HG03575 (cell line): ENCODE data around the gene MAPK8IP2.
"Not testable (repeated sequence)": the region's sequence is repeated elsewhere in the genome, so short reads cannot be mapped to it uniquely, and the experiment has no call there.

Experiments used
- ATAC-seq: cut with Tn5 transposase; IDR thresholded peaks from one replicate; pipeline ENCODE4 v1.9.1; 2021; ENCODE audit not compliant: unreplicated experiment, insufficient number of reproducible peaks, low FRiP score; ENCODE audit errors: extremely low read depth

Gene MAPK8IP2

DNA sequence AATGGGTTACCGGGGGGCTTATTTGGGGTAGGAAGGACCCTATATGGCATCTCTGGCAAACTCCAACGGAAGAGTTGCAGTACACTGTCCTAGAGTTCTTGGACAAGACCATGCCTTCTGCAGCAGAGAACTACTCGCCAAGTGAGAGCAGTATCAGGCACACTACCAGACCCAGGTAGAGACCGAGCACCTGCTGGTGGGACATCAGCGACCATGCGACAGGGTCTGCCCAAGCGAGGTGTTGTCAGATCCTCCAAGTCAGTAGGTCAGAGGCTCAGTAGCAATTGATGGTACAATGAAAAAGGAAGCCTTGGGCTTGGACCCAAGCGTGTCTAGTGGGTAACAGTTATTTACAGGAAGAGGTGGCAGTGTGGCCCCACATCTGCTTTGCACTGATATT lies 14.8 kb upstream of the MAPK8IP2 start:
- no peak for ATAC-seq

DNA sequence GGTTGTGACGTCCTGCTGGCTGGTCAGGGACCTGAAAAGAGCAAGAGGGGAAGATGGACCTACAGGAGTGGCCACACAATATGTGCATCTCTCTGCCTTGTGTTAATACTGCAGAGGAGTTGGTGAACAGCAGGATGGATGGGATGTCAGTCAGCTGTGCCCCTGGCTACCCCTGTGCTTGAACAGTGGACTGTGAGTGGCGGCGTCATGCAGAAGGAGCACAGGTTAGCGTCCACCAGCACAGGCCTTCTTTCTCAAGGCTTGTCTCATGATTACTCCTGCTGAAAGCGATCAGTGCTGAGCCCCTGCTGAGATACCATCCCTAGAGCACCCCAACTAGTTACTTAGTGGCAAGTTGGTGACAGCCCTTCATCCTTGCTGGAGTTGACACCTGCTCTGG lies 14.2 kb upstream of the MAPK8IP2 start:
- no peak for ATAC-seq

DNA sequence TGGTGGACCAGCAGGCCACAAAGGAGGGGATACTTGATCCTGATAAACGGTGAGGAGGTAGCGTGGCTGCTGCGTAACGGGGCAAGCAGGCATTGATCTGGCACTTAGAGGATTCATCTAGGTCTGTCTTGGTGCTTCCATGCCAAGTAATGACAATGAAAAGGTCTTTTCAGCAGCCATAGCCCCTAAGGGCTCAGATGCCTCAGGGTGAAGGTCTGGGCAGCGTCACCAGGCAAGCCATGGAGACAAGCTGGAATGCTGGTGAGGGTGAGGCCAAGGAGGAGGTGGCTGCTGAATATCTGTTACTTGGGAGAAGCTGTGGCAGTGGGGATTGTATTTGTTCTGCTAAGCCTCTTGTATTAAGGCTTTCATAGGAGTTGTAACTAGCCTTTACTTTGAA lies 13.2 kb upstream of the MAPK8IP2 start:
- no peak for ATAC-seq

DNA sequence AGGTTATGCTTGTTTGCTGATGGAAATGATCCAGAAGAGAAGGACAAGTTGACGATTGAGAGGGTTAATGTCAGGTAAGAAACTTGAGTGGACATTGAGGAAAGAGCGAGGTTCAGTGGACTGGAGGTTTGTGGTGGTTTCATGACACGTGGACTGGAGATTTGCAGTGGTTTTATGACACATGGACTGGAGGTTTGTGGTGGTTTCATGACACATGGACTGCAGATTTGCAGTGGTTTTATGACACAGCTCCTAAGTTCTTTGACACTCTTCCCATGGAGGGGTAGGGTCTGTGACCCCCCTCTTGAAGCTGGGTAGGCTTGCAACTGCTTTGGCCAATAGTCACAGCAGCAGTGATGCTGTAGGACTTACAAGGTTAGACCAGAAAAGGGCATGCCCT lies 5.4 kb upstream of the MAPK8IP2 start:
- no peak for ATAC-seq

DNA sequence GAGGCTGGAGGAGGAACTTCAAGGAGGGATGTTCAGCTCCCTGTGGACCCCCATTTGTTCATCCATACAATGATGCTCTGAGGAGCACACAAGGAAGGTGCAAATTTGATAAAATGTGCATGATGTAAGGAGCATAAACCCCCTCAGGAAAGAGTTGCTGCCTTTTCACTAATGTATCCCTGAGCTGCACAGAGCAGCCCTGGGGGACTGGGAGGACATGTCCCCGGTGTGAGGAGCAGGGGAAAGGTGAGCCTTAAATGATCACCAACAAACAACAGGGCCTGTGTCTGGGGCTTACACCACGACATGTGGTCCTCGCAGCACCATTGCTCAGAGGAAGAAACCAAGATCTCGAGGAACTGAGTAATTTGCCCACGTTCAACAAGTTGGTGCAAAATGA lies 3.5 kb upstream of the MAPK8IP2 start:
- no peak for ATAC-seq

DNA sequence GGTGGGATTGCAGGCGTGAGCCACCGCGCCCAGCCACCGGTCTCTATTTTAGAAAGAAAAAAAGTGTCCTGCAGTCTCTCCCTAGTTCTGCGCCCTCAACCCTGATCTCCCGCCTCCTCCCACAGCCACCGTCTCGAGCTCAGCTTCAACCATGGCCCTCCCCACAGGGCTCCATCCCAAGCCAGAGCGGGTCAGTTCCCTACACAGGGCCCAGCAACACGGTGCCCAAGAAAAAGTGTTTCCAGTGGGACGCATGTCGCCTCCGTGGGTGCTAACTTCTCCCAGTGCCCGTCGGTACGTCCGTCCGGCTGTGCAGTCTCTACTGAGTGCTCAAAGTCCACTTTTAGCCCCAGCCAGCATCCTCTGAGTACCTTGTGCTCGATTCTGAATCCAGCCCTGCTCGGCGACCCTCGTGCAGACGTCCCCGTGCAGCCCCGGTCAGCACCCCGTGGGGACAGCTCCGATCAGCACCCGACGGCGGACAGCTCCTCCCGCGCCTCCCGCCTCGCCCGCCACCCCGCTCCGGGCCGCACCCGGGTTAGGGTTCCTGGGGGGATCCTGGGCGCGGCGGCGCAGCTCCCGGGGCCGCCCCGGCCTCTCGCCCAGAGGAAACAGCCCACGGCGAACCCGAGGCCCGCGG lies 657 bp upstream of the MAPK8IP2 start:
- no peak for ATAC-seq

DNA sequence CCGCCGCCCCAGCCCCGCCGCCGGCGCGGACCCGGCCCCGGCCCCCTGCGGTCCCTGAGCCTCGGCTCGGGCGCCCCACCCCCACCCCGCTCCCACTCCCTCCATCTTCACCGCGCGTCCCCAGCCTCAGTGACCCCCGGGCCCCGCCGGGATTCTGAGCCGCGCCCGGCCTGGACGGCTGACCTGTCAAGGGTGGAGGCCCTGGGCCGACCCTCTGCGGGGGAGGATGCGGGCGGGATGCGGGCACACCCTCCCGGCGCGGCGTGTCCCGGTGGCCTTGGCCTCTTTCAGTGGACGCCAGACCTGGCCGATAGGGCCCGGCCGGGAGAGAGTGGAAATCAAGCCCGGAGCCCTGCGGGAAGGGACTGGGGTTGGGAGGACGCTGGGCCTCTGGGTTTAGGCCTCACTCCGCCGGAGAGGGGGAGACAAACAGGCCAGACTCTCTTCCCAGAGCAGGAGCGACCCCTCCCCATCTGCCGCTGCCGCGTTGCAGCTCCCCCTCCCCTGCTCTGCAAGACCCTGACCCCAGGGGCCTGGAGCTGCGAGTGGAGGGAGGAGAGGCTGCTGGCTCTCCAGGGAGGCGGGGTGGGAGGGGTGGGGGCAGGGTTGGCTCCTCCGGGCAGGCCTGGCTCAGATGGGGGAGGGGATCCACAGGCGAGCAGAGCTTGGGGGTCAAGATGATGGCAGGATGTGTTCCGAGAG lies 525 bp downstream of the MAPK8IP2 start:
- ATAC-seq: no peak

DNA sequence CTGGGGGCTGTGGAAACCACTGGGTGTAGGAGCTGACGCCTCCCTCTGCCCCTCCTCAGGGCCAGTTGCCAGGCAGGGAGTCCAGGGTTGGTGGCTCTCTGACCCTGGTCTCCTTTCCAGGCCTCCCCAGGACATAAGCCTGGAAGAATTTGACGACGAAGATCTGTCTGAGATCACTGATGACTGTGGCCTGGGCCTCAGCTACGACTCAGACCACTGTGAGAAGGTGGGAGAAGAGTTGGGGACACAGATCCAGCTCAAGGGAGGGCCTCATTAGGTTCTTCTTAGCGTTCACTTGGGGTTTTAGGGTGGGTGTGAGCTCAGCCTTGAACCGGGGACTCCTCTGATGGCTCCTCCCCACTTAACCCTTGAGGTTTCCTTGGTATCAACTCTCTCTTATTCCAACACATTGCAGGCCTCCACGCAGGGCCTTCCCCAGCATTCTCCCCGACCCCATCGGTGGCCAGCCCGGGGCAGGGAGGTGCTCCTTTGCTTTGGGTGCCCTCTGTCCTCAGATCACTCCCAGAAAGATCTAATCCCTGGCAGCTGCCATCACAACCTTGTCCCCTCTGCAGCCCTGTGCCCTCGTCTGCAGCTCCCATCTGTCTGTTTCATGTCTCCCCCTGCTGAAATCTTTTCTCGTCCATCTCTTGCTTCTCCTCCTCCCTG lies 1.2 kb downstream of the MAPK8IP2 start:
- no peak for ATAC-seq

DNA sequence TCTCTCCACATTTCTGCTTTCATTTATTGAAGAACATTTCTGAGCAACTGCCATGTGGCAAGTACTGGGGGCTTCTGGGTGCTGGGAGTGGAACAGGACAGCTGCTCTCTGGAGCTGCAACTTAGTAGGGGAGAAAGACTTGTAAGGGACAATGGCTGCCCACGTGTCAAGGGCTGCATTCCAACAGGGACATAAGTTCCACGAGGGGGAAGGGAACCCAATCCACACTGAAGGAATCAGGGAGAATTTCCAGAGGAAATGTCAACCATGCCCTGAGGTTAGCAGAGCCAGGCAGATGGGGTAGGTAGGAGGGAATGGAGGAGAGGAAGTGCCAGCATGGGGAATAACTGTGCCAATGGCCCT lies 1.7 kb downstream of the MAPK8IP2 start:
- no peak for ATAC-seq

DNA sequence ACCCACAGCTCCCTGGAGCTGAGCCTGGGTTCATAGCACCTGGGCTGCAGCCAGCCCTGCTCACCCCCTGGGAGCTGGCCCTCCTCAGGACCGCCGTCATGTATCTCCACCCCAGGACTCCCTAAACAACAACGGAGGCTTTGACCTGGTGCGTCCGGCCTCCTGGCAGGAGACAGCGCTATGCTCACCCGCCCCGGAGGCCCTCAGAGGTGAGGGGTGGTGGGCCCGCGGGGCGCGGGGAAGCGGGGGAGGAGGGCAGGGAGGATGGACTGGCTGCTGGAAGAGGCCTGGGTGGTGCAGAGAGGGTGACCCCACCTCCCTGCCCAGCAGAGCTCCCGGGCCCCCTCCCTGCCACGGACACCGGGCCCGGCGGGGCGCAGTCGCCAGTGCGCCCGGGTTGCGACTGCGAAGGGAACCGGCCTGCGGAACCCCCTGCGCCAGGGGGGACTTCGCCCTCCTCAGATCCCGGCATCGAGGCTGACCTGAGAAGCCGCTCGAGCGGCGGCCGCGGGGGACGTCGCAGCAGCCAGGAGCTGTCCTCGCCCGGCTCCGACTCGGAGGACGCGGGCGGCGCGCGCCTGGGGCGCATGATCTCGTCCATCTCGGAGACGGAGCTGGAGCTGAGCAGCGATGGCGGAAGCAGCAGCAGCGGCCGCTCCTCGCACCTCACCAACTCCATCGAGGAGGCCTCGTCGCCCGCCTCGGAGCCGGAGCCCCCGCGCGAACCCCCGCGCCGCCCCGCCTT lies 3.1 kb downstream of the MAPK8IP2 start:
- ATAC-seq: no peak

DNA sequence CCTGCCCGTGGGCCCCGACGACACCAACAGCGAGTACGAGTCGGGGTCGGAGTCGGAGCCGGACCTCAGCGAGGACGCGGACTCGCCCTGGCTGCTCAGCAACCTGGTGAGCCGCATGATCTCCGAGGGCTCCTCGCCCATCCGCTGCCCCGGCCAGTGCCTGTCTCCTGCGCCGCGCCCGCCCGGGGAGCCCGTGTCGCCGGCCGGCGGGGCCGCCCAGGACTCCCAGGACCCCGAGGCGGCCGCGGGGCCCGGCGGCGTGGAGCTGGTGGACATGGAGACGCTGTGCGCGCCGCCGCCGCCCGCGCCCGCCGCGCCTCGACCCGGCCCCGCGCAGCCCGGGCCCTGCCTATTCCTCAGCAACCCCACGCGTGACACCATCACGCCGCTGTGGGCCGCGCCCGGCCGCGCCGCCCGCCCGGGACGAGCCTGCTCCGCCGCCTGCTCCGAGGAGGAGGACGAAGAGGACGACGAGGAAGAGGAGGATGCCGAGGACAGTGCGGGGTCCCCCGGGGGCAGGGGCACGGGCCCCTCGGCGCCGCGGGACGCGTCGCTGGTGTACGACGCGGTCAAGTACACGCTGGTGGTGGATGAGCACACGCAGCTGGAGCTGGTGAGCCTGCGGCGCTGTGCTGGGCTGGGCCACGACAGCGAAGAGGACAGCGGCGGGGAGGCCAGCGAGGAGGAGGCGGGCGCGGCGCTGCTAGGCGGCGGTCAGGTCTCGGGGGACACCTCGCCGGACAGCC lies 3.8 kb downstream of the MAPK8IP2 start:
- no peak for ATAC-seq

DNA sequence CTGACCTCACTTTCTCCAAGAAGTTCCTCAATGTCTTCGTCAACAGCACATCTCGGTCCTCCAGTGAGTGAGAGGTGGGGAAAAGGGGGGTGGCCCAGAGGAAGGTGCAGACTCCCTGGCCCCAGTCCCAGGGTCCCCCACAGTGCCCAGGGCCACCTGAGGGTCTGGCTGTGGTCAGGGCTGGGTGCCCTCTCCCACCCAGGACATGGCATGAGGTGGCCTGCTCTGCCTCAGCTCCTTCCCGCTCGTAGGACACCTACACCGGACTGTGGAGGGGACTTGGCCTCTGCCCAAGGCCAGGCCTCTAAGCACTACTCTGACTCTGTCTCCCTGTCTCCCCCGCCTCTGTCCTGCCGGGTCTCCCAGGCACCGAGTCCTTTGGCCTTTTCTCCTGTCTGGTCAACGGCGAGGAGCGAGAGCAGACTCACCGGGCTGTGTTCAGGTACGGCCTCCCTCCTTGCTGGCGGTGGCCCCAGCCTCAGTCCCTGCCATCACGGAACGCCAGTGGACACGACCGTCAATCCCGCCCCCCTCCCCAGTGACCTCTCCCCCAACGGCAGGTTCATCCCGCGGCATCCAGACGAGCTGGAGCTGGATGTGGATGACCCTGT lies 4.5 kb downstream of the MAPK8IP2 start:
- ATAC-seq: no peak

DNA sequence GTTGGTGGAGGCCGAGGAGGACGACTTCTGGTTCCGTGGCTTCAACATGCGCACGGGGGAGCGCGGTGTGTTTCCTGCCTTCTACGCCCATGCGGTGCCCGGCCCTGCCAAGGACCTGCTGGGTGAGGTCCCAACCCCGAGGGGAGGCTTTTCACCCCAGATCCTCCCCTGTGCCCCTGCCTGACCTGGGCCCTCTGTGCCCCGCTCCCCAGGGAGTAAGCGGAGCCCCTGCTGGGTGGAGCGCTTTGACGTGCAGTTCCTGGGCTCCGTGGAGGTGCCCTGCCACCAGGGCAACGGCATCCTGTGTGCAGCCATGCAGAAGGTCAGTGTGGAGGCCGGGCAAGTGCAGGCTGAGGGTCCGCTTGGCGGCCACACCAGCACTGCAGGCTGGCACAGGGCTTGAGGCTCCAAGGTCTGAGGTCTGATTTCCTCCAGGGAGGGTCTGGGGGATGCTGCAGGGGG lies 5.1 kb downstream of the MAPK8IP2 start:
- ATAC-seq: no peak

DNA sequence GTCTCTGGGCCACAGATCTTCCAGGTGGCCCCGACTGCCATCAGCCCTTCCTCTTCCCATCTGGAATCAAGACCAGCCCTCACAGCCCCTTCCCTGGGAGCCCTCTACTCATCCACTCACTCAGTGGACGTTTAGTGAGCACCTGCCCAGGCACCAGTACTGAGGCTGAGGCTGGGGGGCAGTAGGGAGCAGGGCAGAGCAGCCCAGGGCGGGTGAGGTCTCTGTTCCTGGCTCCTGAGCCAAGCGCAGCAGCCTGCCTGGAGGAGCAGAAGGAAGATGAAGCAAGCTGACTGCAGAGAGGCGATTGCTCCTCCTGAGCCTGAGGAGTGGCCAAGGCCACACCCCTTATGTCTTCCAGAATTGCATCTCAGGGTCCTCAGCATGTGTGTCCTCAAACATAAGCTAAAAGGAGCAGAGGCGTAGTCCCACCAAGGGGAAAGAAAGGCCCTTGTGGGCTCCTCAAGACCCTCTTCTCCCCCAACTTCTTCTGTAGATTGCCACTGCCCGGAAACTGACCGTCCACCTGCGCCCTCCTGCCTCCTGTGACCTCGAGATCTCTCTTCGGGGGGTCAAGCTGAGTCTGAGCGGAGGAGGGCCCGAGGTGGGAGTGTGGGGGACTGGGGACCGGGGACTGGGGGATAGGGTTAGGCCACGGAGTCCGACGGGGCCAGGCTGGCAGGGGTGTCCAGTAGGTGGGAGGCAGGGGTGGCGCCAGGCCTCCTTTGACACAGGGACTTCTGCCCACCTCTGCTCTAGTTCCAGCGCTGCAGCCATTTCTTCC lies 5.8 kb downstream of the MAPK8IP2 start:
- ATAC-seq: no peak

DNA sequence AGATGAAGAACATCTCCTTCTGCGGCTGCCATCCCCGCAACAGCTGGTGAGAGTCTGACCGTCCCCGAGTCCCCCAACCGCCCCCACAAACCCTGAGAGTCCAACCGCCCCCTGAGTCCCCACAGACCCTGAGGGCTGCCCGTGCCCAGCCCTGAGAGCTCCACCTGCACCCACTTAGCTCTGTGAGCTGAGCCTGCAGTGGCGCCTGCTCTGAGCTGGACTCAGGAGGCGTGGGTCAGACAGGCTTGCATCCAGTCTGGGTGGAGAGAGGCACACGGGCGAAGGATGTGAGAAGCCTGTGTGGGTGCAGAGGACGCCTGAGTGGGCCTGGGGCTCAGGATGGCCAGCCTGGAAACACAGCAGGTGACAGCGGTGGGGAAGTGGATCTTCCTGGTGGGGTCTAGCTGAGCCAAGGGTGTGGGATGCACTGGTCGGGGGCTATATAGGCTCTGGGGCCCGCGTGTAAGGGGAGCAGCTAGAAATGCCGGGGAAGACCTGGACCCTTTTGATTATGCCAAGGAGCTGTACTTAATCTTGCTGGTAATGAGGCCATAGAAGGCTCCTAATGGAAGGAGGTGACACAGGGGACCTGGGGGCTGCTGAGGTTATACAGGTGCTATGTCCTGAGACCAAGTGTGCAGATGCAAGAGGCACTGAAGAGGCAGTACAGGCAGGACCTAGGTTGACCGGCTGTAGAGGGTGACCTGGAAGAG lies 6.5 kb downstream of the MAPK8IP2 start:
- ATAC-seq: no peak

DNA sequence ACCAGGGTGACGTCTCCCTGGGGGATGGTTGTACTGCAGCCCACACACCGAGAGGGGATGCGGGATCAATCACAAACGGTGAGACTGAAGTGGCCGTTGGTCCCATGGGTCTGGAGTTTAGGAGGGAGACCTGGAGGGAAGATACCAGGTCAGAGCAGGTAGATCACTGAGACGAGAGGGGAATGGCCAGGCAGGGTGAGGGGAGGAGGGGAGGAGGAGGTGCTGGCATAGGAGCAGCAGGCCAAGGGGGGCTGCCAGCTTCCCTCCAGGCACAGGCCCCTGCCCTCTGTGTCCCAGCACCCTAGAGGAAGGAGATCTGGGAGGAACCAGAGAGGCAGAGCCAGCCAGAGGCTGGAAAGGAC lies 7.0 kb downstream of the MAPK8IP2 start:
- ATAC-seq: no peak

DNA sequence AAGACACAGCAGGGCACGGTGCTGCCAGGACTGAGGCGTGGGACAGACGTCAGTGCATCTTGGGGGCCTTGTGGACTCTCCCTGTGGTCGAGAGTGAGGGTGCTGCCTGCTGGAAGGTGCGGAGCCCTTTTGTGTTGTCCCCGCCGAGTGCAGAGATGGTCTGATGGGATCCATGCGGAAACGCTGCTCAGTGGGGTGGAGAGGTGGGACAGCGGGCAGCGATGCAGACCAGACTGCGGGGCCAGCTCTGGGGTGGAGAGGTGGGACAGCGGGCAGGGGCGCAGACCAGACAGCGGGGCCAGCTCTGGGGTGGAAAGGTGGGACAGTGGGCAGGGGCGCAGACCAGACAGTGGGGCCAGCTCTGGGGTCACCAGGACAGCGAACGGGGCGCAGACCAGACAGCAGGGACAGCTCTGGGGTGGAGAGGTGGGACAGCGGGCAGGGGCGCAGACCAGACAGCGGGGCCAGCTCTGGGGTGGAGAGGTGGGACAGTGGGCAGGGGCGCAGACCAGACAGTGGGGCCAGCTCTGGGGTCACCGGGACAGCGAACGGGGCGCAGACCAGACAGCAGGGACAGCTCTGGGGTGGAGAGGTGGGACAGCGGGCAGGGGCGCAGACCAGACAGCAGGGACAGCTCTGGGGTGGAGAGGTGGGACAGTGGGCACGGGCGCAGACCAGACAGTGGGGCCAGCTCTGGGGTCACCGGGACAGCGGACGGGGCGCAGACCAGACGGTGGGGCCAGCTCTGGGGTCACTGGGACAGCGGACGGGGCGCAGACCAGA lies 7.7 kb downstream of the MAPK8IP2 start:
- not testable (repeated sequence) for ATAC-seq
